ENCODE data around the gene APH1B. TPM values are rescaled to one million over a fixed set of nuclear protein-coding genes. Genes with fewer than 3 reads are reported as not detected.

The APH1B gene
- total RNA-seq, 1 experiment from 2014 or later: 20.9 TPM

DNA sequence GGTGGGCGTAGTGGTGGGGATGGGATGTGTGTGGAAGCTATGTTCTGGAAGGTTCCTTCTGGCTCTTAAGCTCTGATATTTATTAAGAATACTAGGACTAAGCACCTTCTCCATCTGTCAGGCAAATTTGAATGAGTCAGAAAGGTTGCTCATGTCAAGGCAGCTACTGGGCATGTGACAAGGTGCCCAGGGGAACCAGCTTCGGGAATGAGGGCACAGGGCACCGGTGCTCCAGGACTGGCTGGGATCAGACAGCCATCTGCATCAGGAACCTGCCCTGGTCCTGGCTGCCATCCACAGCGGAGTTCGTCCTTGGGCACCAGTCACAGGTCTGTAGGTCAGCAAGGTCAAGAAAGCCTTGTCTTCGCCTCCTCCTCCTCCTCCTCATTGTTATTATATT lies 71.8 kb downstream of the APH1B start:
- H2BK120ac ChIP-seq (ENCODE audit: low read depth, low read length, poor library complexity, severe bottlenecking): no peak overlapping the region
- no peak overlapping the region for H4K91ac ChIP-seq (ENCODE audit: insufficient read length, low read depth, low read length)
- H3K4me1 ChIP-seq (ENCODE audit: insufficient read depth, low read length): no peaks in the 10 kb centered on the region
- H3K27me3 ChIP-seq (ENCODE audit: insufficient read depth, low read length): no peaks in the 10 kb centered on the region
- Mint-ChIP-seq H3K4me1 (peaks cover 6% of the 10 kb centered on the region in 2 experiments; a peak in 3 of 4 replicates), H3K27me3 (ENCODE audit: low read depth) (no peaks in the 10 kb centered on the region), H3K27ac (no peak overlapping the region), H3K36me3 (ENCODE audit: insufficient read depth in 1 of 3, low read depth in 3 of 3) (no peaks in the 10 kb centered on the region), H3K9me3 (no peaks in the 10 kb centered on the region), H3K4me3 (no peak overlapping the region)
- no peaks in the 10 kb centered on the region for H3K9me3 ChIP-seq (ENCODE audit: control insufficient read depth, low read depth, low read length)
- H3K4ac ChIP-seq (ENCODE audit: low read depth, low read length): no peak overlapping the region
- H4K8ac ChIP-seq (replicated peaks; ENCODE audit: insufficient read length, low read depth, low read length): no peak overlapping the region
- no peak for TF ChIP-seq CTCF (conservative IDR thresholded peaks at IDR 0.05)
- H3K23ac ChIP-seq (ENCODE audit: insufficient read length, low read depth, low read length): no peak overlapping the region
- no peak overlapping the region for H3K56ac ChIP-seq (ENCODE audit: insufficient read length, low read depth, low read length)
- H2BK20ac ChIP-seq (ENCODE audit: low read depth, low read length, poor library complexity, severe bottlenecking): no peak overlapping the region
- no peak overlapping the region for H2BK5ac ChIP-seq (ENCODE audit: insufficient read length, low read length)
- no peak overlapping the region for H3T11ph ChIP-seq (ENCODE audit: low read length)
- no peak overlapping the region for H3K18ac ChIP-seq (ENCODE audit: insufficient read length, low read depth, low read length)
- no peaks in the 10 kb centered on the region for H3K79me1 ChIP-seq (ENCODE audit: insufficient read depth, low read depth, low read length, poor library complexity, severe bottlenecking)
- no peak overlapping the region for H3K4me2 ChIP-seq (ENCODE audit: insufficient read depth, insufficient read length, low read length)
- no peaks in the 10 kb centered on the region for H3K79me2 ChIP-seq (ENCODE audit: insufficient read depth, low read length)
- DNase-seq: no peak
- no CpG with 5 or more reads among the region's 6 CpGs for WGBS (ENCODE audit: extremely low coverage, insufficient read length, low lambda C conversion rate)
- no peak overlapping the region for H2BK15ac ChIP-seq (ENCODE audit: low read depth, low read length)
- H4K5ac ChIP-seq (ENCODE audit: insufficient read length, low read depth, low read length): no peak overlapping the region
- H4K20me1 ChIP-seq (ENCODE audit: control insufficient read depth, insufficient read depth, insufficient read length): no peaks in the 10 kb centered on the region
- H2BK12ac ChIP-seq (ENCODE audit: insufficient read length, low read depth, low read length): no peak overlapping the region
- H3K23me2 ChIP-seq (ENCODE audit: insufficient read length, low read depth, low read length, poor library complexity, severe bottlenecking): no peaks in the 10 kb centered on the region
- H3K27ac ChIP-seq (ENCODE audit: insufficient read length, low read depth, low read length): no peak overlapping the region
- H2AFZ ChIP-seq (ENCODE audit: low read length): no peak overlapping the region
- H3K9ac ChIP-seq (ENCODE audit: extremely low read depth, insufficient read length, low read length): no peak overlapping the region
- H3K14ac ChIP-seq (ENCODE audit: insufficient read depth, low read length): no peak overlapping the region
- H2AK5ac ChIP-seq (ENCODE audit: insufficient read length, low read length): no peak overlapping the region
